Liver (tissue), 2 donors: ENCODE measurements around the gene HGFAC.

Experiments
- CTCF ChIP-seq: fragments of 150-350 bp; IDR thresholded peaks from 2 replicates; pipeline ENCODE4 v1.5.1; 2017; ENCODE audit warnings: improper control_type of control experiment, low read depth, low read length; ENCODE audit not compliant: missing input control
- REST ChIP-seq: IDR thresholded peaks from 2 replicates; pipeline ENCODE4 v1.6.1; 2016; ENCODE audit warnings: antibody characterized with exemption, mild to moderate bottlenecking
- donor health status: healthy.

- TF ChIP-seq CTCF = no peak
- TF ChIP-seq REST = no peak
Measured at GRCh38 chr4:3498407-3498806, 56.6 kb downstream of the HGFAC start.
